Left ventricle myocardium superior (tissue), 1 donor: ENCODE data around the gene LRRC4C. TPM values are rescaled to one million over a fixed set of nuclear protein-coding genes. Genes with fewer than 3 reads are reported as not detected.

Source experiments
- ATAC-seq: fragments of 200-7000 bp; cut with Tn5 transposase; one replicate; pipeline ENCODE4 v1.9.1; 2020; ENCODE audit warnings: mild to moderate bottlenecking, moderate library complexity
- DNase-seq: peaks from one replicate; pipeline ENCODE4 v3.0.0-alpha.2; 2020
- intact Hi-C: fragments of 100-400 bp; cut with micrococcal nuclease; formaldehyde crosslinking; loops from one replicate; pipeline ENCODE4 v1.11.0; 2022
- total RNA-seq: library from RNA; stranded (reverse); fragmentation: NEBNext Ultra II Directional; extraction: Animal tissue kit (Norgen Biotek cat#: 25700); gene quantifications from one replicate; pipeline ENCODE4 v1.2.1, GENCODE V29; 2021
- donor health status: DM: no; HTN: yes; CAD: no; lungs with severe emphysema.

LRRC4C gene
- total RNA-seq, 1 donor from 2014 or later = 0.57 TPM

GRCh38 chr11:40841231-40841630, 618.2 kb downstream of the LRRC4C start:
- intact Hi-C loops = no loop called here
- ATAC-seq (no peak), DNase-seq (no peak)

- intact Hi-C loops = no loop called here
These were observed 621.2 kb downstream of the LRRC4C start for GRCh38 chr11:40838181-40838683.

GRCh38 chr11:40827116-40827515, 632.3 kb downstream of the LRRC4C start:
- no peak for DNase-seq
- intact Hi-C loops = no loop called here
- no peak for ATAC-seq

More at GRCh38 chr11:40838181-40838683, 621.2 kb downstream of the LRRC4C start:
- ATAC-seq (no peak), DNase-seq (no peak)

GRCh38 chr11:40826601-40827000, 632.9 kb downstream of the LRRC4C start:
- ATAC-seq (no peak), DNase-seq (no peak)
- intact Hi-C loops = no loop called here

- DNase-seq (no peak), ATAC-seq (no peak)
- intact Hi-C loops = no loop called here
These were observed 634.1 kb downstream of the LRRC4C start for GRCh38 chr11:40825201-40825834.

- intact Hi-C loops = no loop called here
- ATAC-seq = no peak
- DNase-seq = no peak
These were observed 640.2 kb downstream of the LRRC4C start for GRCh38 chr11:40819230-40819629.

- ATAC-seq (no peak), DNase-seq (no peak)
- intact Hi-C loops = no loop called here
These were observed 642.5 kb downstream of the LRRC4C start for GRCh38 chr11:40816976-40817375.

GRCh38 chr11:40797981-40798380, 661.5 kb downstream of the LRRC4C start:
- intact Hi-C loops = no loop called here
- no peak for ATAC-seq
- no peak for DNase-seq

GRCh38 chr11:40787224-40787623, 672.2 kb downstream of the LRRC4C start:
- intact Hi-C loops = no loop called here
- DNase-seq (no peak), ATAC-seq (no peak)

GRCh38 chr11:40763046-40763445, 696.4 kb downstream of the LRRC4C start:
- intact Hi-C loops = no loop called here

GRCh38 chr11:40759341-40759740, 700.1 kb downstream of the LRRC4C start:
- no peak for ATAC-seq
- no peak for DNase-seq
- intact Hi-C loops = no loop called here

More at GRCh38 chr11:40763046-40763445, 696.4 kb downstream of the LRRC4C start:
- ATAC-seq = no peak
- DNase-seq = no peak

- DNase-seq = no peak
- intact Hi-C loops = no loop called here
- ATAC-seq = no peak
These were observed 705.2 kb downstream of the LRRC4C start for GRCh38 chr11:40754297-40754696.

- no peak for ATAC-seq
- intact Hi-C loops = no loop called here
- no peak for DNase-seq
These were observed 713.2 kb downstream of the LRRC4C start for GRCh38 chr11:40746282-40746681.

GRCh38 chr11:40732132-40732531, 727.3 kb downstream of the LRRC4C start:
- intact Hi-C loops = no loop called here
- no peak for DNase-seq

GRCh38 chr11:40722179-40722795, 737.2 kb downstream of the LRRC4C start:
- intact Hi-C loops = no loop called here

More at GRCh38 chr11:40732132-40732531, 727.3 kb downstream of the LRRC4C start:
- no peak for ATAC-seq

GRCh38 chr11:40716344-40717130, 742.9 kb downstream of the LRRC4C start:
- DNase-seq (no peak), ATAC-seq (no peak)
- intact Hi-C loops = no loop called here

More at GRCh38 chr11:40722179-40722795, 737.2 kb downstream of the LRRC4C start:
- no peak for ATAC-seq
- no peak for DNase-seq

GRCh38 chr11:40713083-40713482, 746.4 kb downstream of the LRRC4C start:
- no peak for DNase-seq
- no peak for ATAC-seq
- intact Hi-C loops = no loop called here

GRCh38 chr11:40701027-40701426, 758.4 kb downstream of the LRRC4C start:
- ATAC-seq = no peak
- intact Hi-C loops = no loop called here
- no peak for DNase-seq

- ATAC-seq = no peak
- DNase-seq = no peak
- intact Hi-C loops = no loop called here
These were observed 769.6 kb downstream of the LRRC4C start for GRCh38 chr11:40689823-40690222.

GRCh38 chr11:40688369-40688768, 771.1 kb downstream of the LRRC4C start:
- intact Hi-C loops = no loop called here
- DNase-seq (no peak), ATAC-seq (no peak)
